Smooth muscle cell (in vitro differentiated cells): Measurements from ENCODE around the gene DRAP1. TPM values are rescaled to one million over a fixed set of nuclear protein-coding genes. Genes with fewer than 3 reads are reported as not detected.
A peak's percentile ranks its signal among the peaks of the same experiment; 100 is the strongest.

Source experiments
- DNase-seq: peaks from one replicate; lab custom pipeline; 2025; ENCODE audit not compliant: unreplicated experiment; lab: John Stamatoyannopoulos, UW
- H2AFZ ChIP-seq: fragments of 200-600 bp; sonication (generic); 2 replicates; pipeline ENCODE4 v1.6.0; 2016; ENCODE audit warnings: antibody characterized with exemption, low read depth, mild to moderate bottlenecking
- H3F3A ChIP-seq: fragments of 200-600 bp; sonication (generic); 2 replicates; pipeline ENCODE4 v1.6.0; 2017; ENCODE audit warnings: antibody characterized with exemption, low read depth
- H3K27ac ChIP-seq: fragments of 200-600 bp; sonication (generic); 2 replicates; pipeline ENCODE4 v1.5.1; 2016; ENCODE audit warnings: low read depth, mild to moderate bottlenecking
- H3K27me3 ChIP-seq: fragments of 200-600 bp; sonication (generic); 2 replicates; pipeline ENCODE4 v1.6.1; 2016; ENCODE audit warnings: low read depth, mild to moderate bottlenecking
- H3K36me3 ChIP-seq: fragments of 200-600 bp; sonication (generic); 2 replicates; pipeline ENCODE4 v1.5.1; 2016; ENCODE audit warnings: low read depth
- H3K4me1 ChIP-seq: fragments of 200-600 bp; sonication (generic); 2 replicates; pipeline ENCODE4 v1.5.1; 2016; ENCODE audit warnings: low read depth
- H3K4me2 ChIP-seq: fragments of 200-600 bp; sonication (generic); 2 replicates; pipeline ENCODE4 v1.6.0; 2016; ENCODE audit warnings: mild to moderate bottlenecking
- H3K4me3 ChIP-seq: fragments of 200-600 bp; sonication (generic); 2 replicates; pipeline ENCODE4 v1.5.1; 2016; ENCODE audit warnings: mild to moderate bottlenecking
- H3K79me2 ChIP-seq: fragments of 200-600 bp; sonication (generic); 2 replicates; pipeline ENCODE4 v1.6.0; 2016; ENCODE audit warnings: low read depth, mild to moderate bottlenecking
- H3K9ac ChIP-seq: fragments of 200-600 bp; sonication (generic); 2 replicates; pipeline ENCODE4 v1.6.0; 2016; ENCODE audit warnings: low read depth
- H3K9me3 ChIP-seq: fragments of 200-600 bp; sonication (generic); replicated peaks from 2 replicates; pipeline ENCODE4 v1.5.1; 2016; ENCODE audit warnings: low read depth
- H4K20me1 ChIP-seq: fragments of 200-600 bp; sonication (generic); 2 replicates; pipeline ENCODE4 v1.6.0; 2016; ENCODE audit warnings: low read depth
- WGBS: methylation state at CpG from one replicate; pipeline ENCODE4 v1.1.7; 2016; ENCODE audit warnings: low lambda C conversion rate; 5-methylcytosine and 5-hydroxymethylcytosine counted together
- polyA plus RNA-seq: library from polyadenylated mRNA; unstranded; fragments of >200 nt; fragmentation: Nextera tagmentation; extraction: Ambion mirVana; gene quantifications from 2 replicates; pipeline ENCODE4 v1.2.1, GENCODE V29; 2016
- total RNA-seq: library from RNA; depleted of rRNA; stranded (reverse); fragments of >200 nt; gene quantifications from 2 replicates; pipeline ENCODE4 v1.2.3, GENCODE V29; 2014
- TF ChIP-seq, protein P1 (sequence below): fragments of 200-600 bp; sonication (generic); IDR thresholded peaks from 2 replicates; pipeline ENCODE4 v1.5.1; 2017; ENCODE audit warnings: borderline replicate concordance, mild to moderate bottlenecking, antibody characterized with exemption; ENCODE audit not compliant: insufficient read depth, poor library complexity, severe bottlenecking

Gene DRAP1
- total and polyA plus RNA-seq, 2 experiments from 2014 or later, result 79.3 to 278 TPM

DNA sequence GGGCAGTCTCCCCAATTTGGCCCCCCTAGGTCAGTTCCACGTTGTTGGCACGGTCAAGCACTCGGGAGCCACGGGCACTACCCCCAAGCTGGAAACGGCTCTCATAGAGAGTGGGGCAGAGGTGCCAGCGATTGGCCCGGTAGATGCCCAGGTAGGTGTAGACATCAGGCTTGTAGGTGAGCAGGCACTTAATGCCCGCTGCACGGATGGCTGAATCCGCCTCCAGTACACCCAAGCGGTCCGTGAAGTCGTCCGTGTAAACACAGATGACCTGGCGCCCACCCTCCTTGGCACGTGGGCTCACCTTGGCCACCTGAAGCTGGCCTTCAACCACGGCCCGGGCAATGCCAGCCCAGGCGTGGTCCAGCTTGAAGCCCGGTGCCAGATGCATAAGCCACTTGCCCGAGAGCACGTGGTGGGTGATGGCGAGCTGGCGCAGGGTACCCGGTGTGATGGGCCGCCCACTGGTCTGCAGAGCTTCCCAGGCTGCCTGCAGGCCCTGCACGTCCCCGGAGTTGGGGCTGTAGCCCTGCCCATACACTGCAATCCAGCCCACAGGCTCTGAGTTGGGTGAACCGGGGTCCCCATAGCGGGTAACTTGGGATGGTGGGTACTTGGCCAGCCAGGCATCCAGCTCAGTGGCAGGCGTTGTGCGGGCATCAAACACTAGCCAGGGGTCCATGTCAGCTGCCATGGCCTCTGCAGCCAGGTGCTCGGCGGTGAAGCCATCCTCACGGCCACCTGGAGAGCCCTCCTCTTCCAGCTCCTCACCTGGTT lies 1.6 kb upstream of the DRAP1 start:
- TF ChIP-seq, protein P1, sequence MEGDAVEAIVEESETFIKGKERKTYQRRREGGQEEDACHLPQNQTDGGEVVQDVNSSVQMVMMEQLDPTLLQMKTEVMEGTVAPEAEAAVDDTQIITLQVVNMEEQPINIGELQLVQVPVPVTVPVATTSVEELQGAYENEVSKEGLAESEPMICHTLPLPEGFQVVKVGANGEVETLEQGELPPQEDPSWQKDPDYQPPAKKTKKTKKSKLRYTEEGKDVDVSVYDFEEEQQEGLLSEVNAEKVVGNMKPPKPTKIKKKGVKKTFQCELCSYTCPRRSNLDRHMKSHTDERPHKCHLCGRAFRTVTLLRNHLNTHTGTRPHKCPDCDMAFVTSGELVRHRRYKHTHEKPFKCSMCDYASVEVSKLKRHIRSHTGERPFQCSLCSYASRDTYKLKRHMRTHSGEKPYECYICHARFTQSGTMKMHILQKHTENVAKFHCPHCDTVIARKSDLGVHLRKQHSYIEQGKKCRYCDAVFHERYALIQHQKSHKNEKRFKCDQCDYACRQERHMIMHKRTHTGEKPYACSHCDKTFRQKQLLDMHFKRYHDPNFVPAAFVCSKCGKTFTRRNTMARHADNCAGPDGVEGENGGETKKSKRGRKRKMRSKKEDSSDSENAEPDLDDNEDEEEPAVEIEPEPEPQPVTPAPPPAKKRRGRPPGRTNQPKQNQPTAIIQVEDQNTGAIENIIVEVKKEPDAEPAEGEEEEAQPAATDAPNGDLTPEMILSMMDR, result no peak
- Histone ChIP-seq H3K4me2 (peak overlapping the region; percentile 93), H3K27me3 (no peaks in the 10 kb centered on the region), H3K79me2 (peaks cover 34% of the 10 kb centered on the region), H3K4me1 (peaks cover 19% of the 10 kb centered on the region), H2AFZ (no peak overlapping the region), H3K4me3 (peak overlapping the region; percentile 92), H3K36me3 (no peaks in the 10 kb centered on the region), H4K20me1 (peaks cover 6% of the 10 kb centered on the region), H3F3A (peaks cover 26% of the 10 kb centered on the region), H3K9me3 (no peaks in the 10 kb centered on the region), H3K27ac (peak overlapping the region; percentile 97), H3K9ac (peak overlapping the region; percentile 98)
- no peak for DNase-seq
- 92% methylated on average over 35 of the region's 35 CpGs for WGBS

DNA sequence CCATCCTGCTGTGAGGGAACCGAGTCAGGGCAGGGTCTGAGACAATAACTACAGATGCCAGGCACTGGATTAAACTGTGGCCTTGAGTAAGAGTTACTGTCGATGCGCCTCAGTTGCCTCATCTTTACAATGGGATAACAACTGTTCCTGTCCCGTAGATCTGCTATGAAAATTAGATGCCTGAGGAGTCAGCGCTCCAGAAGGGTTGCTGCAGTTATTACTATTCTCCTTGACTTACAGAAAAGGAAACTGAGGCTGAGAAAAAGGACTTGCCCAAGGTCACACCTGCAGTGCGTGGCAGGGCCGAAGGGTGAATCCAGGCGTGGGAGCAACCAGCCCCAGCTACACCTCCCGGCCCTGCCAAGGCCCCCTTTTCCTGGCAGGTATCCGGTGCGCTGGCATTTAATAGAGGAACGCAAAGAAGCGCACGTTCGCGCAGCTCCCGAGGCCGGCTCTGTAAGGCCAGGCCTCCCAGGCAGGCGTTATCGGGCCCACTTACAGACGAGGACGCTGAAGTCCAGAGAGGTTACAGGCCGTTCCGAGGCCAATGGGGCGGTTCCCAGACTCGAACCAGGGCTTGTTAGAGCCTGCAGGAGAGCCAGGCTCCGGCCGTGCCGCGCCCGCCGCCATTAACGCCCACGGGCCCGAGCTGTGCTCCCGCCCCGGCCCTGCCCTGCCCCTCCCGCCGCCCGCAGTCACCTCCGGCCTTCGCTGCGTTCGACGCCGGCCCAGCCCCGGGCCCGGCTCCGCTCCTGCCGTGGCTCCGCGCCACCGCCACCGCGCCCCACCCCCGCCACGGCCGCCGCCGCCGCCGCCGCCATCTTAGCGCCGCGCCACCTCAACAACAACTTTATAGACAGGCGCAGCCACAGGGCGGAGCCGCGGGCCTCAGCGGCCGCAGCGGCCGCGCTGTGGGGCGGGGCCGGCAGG lies 750 bp upstream of the DRAP1 start, which contains the start of gene C11orf68:
TSS of gene C11orf68 (minus strand) at position 852 of the 930 bp plus-strand sequence. CDS start at position 821, 31 bp downstream.
- Histone ChIP-seq H3K79me2 (peaks cover 34% of the 10 kb centered on the region), H3K27me3 (no peaks in the 10 kb centered on the region), H3K9ac (peak within 1 kb of the TSS; percentile 98), H3F3A (peaks cover 26% of the 10 kb centered on the region), H3K36me3 (no peaks in the 10 kb centered on the region), H3K27ac (peak within 1 kb of the TSS; percentile 97), H3K4me2 (peak within 1 kb of the TSS; percentile 93), H3K4me3 (peak within 1 kb of the TSS; percentile 93), H3K9me3 (no peaks in the 10 kb centered on the region), H2AFZ (peak within 1 kb of the TSS; percentile 56), H4K20me1 (peaks cover 6% of the 10 kb centered on the region), H3K4me1 (peaks cover 19% of the 10 kb centered on the region)
- DNase-seq, result no peak
- 20% methylated on average over 25 of the region's 77 CpGs for WGBS
- TF ChIP-seq, protein P1, result no peak

DNA sequence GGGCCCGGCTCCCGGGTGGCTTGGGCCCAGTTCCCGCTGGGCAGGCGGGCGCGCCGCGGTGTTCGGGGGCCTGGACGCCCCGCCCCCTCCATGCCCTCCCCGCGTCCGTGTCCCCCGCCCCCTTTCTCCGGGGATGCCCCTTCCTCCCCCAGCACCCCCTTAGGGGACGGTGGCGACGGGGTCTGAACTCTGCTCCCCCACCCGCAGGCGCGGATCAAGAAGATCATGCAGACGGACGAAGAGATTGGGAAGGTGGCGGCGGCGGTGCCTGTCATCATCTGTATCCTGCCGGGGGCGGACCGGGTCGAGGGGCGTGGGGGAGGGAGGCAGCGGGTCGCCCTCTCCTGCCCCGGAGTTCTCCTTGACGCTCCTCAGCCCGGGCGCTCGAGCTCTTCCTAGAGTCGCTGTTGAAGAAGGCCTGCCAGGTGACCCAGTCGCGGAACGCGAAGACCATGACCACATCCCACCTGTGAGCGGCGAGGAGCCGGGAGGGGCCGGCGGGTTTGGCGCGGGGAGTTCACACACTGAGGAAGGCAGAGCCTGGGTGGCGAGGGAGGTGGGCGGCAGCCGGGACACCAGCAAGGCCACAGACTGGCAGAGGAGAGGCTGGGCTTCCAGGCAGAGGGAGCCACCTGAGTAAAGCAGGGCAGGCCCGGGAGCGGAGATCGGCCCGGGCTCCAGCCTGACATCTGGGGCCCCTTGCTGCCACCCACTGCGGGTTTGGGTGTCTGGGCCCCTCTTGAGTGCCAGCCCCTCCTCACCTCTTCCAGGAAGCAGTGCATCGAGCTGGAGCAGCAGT lies 546 bp downstream of the DRAP1 start:
- Histone ChIP-seq H4K20me1 (peaks cover 6% of the 10 kb centered on the region), H3K36me3 (no peaks in the 10 kb centered on the region), H2AFZ (peak overlapping the region; percentile 56), H3K9ac (peak overlapping the region; percentile 80), H3K27ac (peak overlapping the region; percentile 62), H3K4me1 (peaks cover 19% of the 10 kb centered on the region), H3K4me2 (peak overlapping the region; percentile 85), H3K27me3 (no peaks in the 10 kb centered on the region), H3K9me3 (no peaks in the 10 kb centered on the region), H3K79me2 (peaks cover 34% of the 10 kb centered on the region), H3K4me3 (peak overlapping the region; percentile 93), H3F3A (peaks cover 26% of the 10 kb centered on the region)
- no peak for DNase-seq
- TF ChIP-seq, protein P1, result no peak
- 10% methylated on average over 30 of the region's 60 CpGs for WGBS
